CMK (cell line): ENCODE data around the gene NHLRC1.

Experiments
- DNase-seq: peaks from one replicate; pipeline ENCODE4 v3.0.0-alpha.2; 2010; ENCODE audit warnings: low read depth

Gene NHLRC1

GRCh38 chr6:18138906-18139305 lies 16.4 kb upstream of the NHLRC1 start:
- no peak for DNase-seq

GRCh38 chr6:18136260-18136659 lies 13.8 kb upstream of the NHLRC1 start:
- DNase-seq: no peak

- DNase-seq: no peak
These were observed 12.7 kb upstream of the NHLRC1 start for GRCh38 chr6:18135171-18135570.

GRCh38 chr6:18132346-18132745 lies 9.9 kb upstream of the NHLRC1 start:
- DNase-seq: no peak

- DNase-seq: no peak
These were observed 3.6 kb upstream of the NHLRC1 start for GRCh38 chr6:18126121-18126520.

- no peak for DNase-seq
These were observed 823 bp downstream of the NHLRC1 start for GRCh38 chr6:18121580-18122127.

- no peak for DNase-seq
These were observed 3.2 kb downstream of the NHLRC1 start for GRCh38 chr6:18119236-18119635.

- no peak for DNase-seq
These were observed 4.1 kb downstream of the NHLRC1 start for GRCh38 chr6:18118330-18118729.

- no peak for DNase-seq
These were observed 5.3 kb downstream of the NHLRC1 start for GRCh38 chr6:18117136-18117535.

- DNase-seq: no peak
These were observed 7.1 kb downstream of the NHLRC1 start for GRCh38 chr6:18115356-18115755.

GRCh38 chr6:18110162-18110561 lies 12.3 kb downstream of the NHLRC1 start:
- no peak for DNase-seq

- DNase-seq: no peak
These were observed 15.4 kb downstream of the NHLRC1 start for GRCh38 chr6:18107061-18107460.

GRCh38 chr6:18102783-18103509 lies 19.5 kb downstream of the NHLRC1 start:
- no peak for DNase-seq

GRCh38 chr6:18101873-18102272 lies 20.6 kb downstream of the NHLRC1 start:
- no peak for DNase-seq

- DNase-seq: no peak
These were observed 21.2 kb downstream of the NHLRC1 start for GRCh38 chr6:18101271-18101670.

GRCh38 chr6:18100296-18100695 lies 22.2 kb downstream of the NHLRC1 start:
- no peak for DNase-seq

- no peak for DNase-seq
These were observed 23.0 kb downstream of the NHLRC1 start for GRCh38 chr6:18099511-18099910.

- DNase-seq: no peak
These were observed 26.1 kb downstream of the NHLRC1 start for GRCh38 chr6:18096423-18096822.

GRCh38 chr6:18091382-18091781 lies 31.1 kb downstream of the NHLRC1 start:
- no peak for DNase-seq

GRCh38 chr6:18090349-18090786 lies 32.1 kb downstream of the NHLRC1 start:
- DNase-seq: peak; percentile 17

GRCh38 chr6:18088419-18089296 lies 33.8 kb downstream of the NHLRC1 start:
- DNase-seq: no peak

- DNase-seq: no peak
These were observed 34.9 kb downstream of the NHLRC1 start for GRCh38 chr6:18087396-18088165.
